CD4-positive, alpha-beta T cell (primary cell): Measurements from ENCODE around the gene CACNA2D1. TPM values are rescaled to one million over a fixed set of nuclear protein-coding genes. Genes with fewer than 3 reads are reported as not detected.

Experiments
- ATAC-seq: fragments of 200-7000 bp; cut with Tn5 transposase; one replicate; pipeline ENCODE4 v1.10.0; 2022; ENCODE audit warnings: mild to moderate bottlenecking; ENCODE audit not compliant: poor library complexity
- CTCF ChIA-PET: fragments of 350-600 bp; sonication (Branson Sonifier 250); formaldehyde crosslinking; loops from one replicate; lab custom pipeline; 2021; ENCODE audit warnings: antibody characterized with exemption, inconsistent platforms; lab: Charles Lee
- POLR2A ChIA-PET: fragments of 350-600 bp; sonication (Branson Sonifier 250); formaldehyde crosslinking; loops from one replicate; lab custom pipeline; 2021; ENCODE audit warnings: antibody characterized with exemption, inconsistent platforms; lab: Charles Lee
- DNase-seq, 14 experiments: peaks; one replicate each; pipeline ENCODE4 v3.0.0-alpha.2; 2013 to 2020; ENCODE audit warnings: mixed read lengths in 2 of 14
- H3K27ac ChIP-seq, 2 donors: one replicate each; pipeline versions ENCODE4 v1.5.1 to v1.7.0; 2013; ENCODE audit warnings: low read length in 2 of 2, low read depth in 1 of 2, mild to moderate bottlenecking in 1 of 2
- H3K27me3 ChIP-seq, 2 experiments: 1 replicate in 1 of 2; 2 replicates in 1 of 2; pipeline versions ENCODE4 v1.6.1 to v1.7.0; 2013; ENCODE audit warnings: low read length in 2 of 2, control low read depth in 1 of 2, mild to moderate bottlenecking in 1 of 2, moderate library complexity in 1 of 2; ENCODE audit not compliant: insufficient read depth in 2 of 2, control insufficient read depth in 1 of 2
- H3K36me3 ChIP-seq: one replicate; pipeline ENCODE4 v1.6.1; 2013; ENCODE audit warnings: low read length, control low read depth; ENCODE audit not compliant: insufficient read depth
- H3K4me1 ChIP-seq: one replicate; pipeline ENCODE4 v1.6.1; 2013; ENCODE audit warnings: low read length, control low read depth; ENCODE audit not compliant: insufficient read depth
- H3K4me3 ChIP-seq: one replicate; pipeline ENCODE4 v1.5.1; 2013; ENCODE audit warnings: mild to moderate bottlenecking, low read length, moderate library complexity
- H3K9me3 ChIP-seq, 2 experiments: 1 replicate in 1 of 2; 2 replicates in 1 of 2; pipeline versions ENCODE4 v1.6.1 to v1.7.0; 2013; ENCODE audit warnings: low read length in 2 of 2, mild to moderate bottlenecking in 2 of 2, control low read depth in 1 of 2, moderate library complexity in 1 of 2; ENCODE audit not compliant: control insufficient read depth in 1 of 2, insufficient read depth in 1 of 2
- H3K27ac Mint-ChIP-seq: one replicate; pipeline ENCODE4 v1.8.0; 2020; ENCODE audit warnings: mixed read lengths
- H3K27me3 Mint-ChIP-seq: one replicate; pipeline ENCODE4 v1.8.0; 2021; ENCODE audit warnings: mixed read lengths
- H3K36me3 Mint-ChIP-seq: one replicate; pipeline ENCODE4 v1.8.0; 2021; ENCODE audit warnings: low read depth, mixed read lengths
- H3K4me1 Mint-ChIP-seq: one replicate; pipeline ENCODE4 v1.8.0; 2021; ENCODE audit warnings: low read depth, mixed read lengths
- H3K4me3 Mint-ChIP-seq: one replicate; pipeline ENCODE4 v1.8.0; 2020; ENCODE audit warnings: mild to moderate bottlenecking, mixed read lengths
- H3K9me3 Mint-ChIP-seq: one replicate; pipeline ENCODE4 v1.8.0; 2020; ENCODE audit warnings: mixed read lengths
- intact Hi-C, 2 experiments: fragments of 100-400 bp; cut with DNase I in 1 of 2; cut with micrococcal nuclease in 1 of 2; formaldehyde crosslinking; loops; one replicate each; pipeline versions ENCODE4 v1.15.1 to v1.9.0; 2023 to 2025; cut with DNase I, micrococcal nuclease
- total RNA-seq, 174 experiments: library from RNA in 2 of 174; stranded (reverse) in 2 of 174; gene quantifications; one replicate each; pipeline ENCODE4 v1.2.3 and lab custom pipeline; 2021 to 2026
- TF ChIP-seq, protein P1 (sequence below): fragments of 200-600 bp; IDR thresholded peaks from one replicate; pipeline ENCODE4 v1.8.0; 2022; ENCODE audit warnings: antibody characterized with exemption, mild to moderate bottlenecking

The CACNA2D1 gene
- total RNA-seq, 2 experiments from 2014 or later: not detected

DNA sequence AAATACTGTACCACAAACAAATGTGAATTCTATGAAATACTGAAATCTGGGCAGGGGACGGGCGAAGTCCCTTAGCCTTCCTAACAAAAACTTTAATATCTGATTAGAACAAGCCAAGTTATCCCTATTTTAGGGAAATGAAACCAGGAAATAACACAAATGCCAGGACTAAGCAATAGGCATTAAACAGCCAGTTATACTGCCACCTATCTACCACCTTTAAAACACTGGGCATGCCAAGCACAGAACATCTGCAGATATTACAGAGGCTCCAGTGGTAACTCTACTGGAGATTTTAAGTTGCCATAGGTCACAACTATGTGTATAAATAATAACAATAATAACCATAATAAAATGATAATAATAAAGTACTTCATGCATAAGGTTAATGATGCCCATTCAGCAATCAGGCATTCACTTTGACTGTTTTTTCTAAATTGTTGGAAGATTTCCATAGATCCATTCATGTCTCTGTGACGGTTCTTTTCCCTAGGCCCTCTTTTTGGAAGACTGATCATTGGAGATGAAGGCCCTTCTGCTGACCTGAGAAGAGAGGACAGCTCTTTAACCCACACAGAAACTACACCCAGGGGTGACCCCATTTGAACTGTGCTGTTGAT, 195.7 kb downstream of the CACNA2D1 start:
- no peak for DNase-seq
- no peaks in the 10 kb centered on the region for H3K36me3 ChIP-seq
- ATAC-seq: no peak
- no peaks in the 10 kb centered on the region for H3K4me1 ChIP-seq
- POLR2A ChIA-PET: no interaction called here
- Mint-ChIP-seq H3K4me3 (no peak overlapping the region), H3K27me3 (no peaks in the 10 kb centered on the region), H3K27ac (no peak overlapping the region), H3K4me1 (no peaks in the 10 kb centered on the region), H3K36me3 (no peaks in the 10 kb centered on the region), H3K9me3 (no peaks in the 10 kb centered on the region)
- CTCF ChIA-PET: no interaction called here
- no peak overlapping the region for H3K4me3 ChIP-seq
- intact Hi-C loops: no loop called here
- no peaks in the 10 kb centered on the region for H3K27me3 ChIP-seq
- TF ChIP-seq, protein P1, sequence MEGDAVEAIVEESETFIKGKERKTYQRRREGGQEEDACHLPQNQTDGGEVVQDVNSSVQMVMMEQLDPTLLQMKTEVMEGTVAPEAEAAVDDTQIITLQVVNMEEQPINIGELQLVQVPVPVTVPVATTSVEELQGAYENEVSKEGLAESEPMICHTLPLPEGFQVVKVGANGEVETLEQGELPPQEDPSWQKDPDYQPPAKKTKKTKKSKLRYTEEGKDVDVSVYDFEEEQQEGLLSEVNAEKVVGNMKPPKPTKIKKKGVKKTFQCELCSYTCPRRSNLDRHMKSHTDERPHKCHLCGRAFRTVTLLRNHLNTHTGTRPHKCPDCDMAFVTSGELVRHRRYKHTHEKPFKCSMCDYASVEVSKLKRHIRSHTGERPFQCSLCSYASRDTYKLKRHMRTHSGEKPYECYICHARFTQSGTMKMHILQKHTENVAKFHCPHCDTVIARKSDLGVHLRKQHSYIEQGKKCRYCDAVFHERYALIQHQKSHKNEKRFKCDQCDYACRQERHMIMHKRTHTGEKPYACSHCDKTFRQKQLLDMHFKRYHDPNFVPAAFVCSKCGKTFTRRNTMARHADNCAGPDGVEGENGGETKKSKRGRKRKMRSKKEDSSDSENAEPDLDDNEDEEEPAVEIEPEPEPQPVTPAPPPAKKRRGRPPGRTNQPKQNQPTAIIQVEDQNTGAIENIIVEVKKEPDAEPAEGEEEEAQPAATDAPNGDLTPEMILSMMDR: no peak
- no peaks in the 10 kb centered on the region for H3K9me3 ChIP-seq
- no peak overlapping the region for H3K27ac ChIP-seq

DNA sequence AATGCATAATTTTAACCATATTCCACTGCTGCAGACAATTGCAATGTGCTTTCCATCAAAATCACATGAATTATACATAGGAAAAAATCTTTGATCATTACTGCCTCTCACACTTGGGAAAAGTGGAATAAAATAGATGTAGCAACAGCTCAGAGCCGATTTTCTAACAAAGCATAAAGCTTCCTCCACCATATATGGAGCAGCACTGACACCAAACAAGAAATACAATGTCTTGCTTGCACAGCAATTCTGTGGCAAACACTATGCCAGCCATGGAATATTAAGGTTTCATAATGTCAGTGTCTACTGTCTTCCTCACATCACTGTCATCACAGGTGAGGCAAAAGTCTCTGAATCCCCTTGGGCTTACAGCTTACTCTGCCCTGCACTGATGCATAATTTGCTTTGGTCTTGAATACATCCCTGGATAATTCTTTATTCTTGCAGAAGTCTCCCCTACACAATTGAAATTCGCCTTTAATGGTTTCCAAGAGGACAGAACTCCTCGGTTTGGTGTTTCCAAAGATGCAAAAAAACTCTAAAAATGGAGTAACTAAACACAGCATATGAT, 198.5 kb downstream of the CACNA2D1 start:
- TF ChIP-seq, protein P1: no peak
- H3K4me3 ChIP-seq: no peak overlapping the region
- H3K4me3 Mint-ChIP-seq: no peak overlapping the region
- no peaks in the 10 kb centered on the region for H3K36me3 Mint-ChIP-seq
- no peaks in the 10 kb centered on the region for H3K9me3 Mint-ChIP-seq
- no peak overlapping the region for H3K27ac Mint-ChIP-seq
- no peaks in the 10 kb centered on the region for H3K4me1 ChIP-seq
- H3K4me1 Mint-ChIP-seq: no peaks in the 10 kb centered on the region
- DNase-seq (no peak), ATAC-seq (no peak)
- CTCF ChIA-PET: no interaction called here
- no peaks in the 10 kb centered on the region for H3K36me3 ChIP-seq
- intact Hi-C loops: no loop called here
- no peaks in the 10 kb centered on the region for H3K27me3 Mint-ChIP-seq
- POLR2A ChIA-PET: no interaction called here
- no peaks in the 10 kb centered on the region for H3K27me3 ChIP-seq
- H3K9me3 ChIP-seq: no peaks in the 10 kb centered on the region
- no peak overlapping the region for H3K27ac ChIP-seq

DNA sequence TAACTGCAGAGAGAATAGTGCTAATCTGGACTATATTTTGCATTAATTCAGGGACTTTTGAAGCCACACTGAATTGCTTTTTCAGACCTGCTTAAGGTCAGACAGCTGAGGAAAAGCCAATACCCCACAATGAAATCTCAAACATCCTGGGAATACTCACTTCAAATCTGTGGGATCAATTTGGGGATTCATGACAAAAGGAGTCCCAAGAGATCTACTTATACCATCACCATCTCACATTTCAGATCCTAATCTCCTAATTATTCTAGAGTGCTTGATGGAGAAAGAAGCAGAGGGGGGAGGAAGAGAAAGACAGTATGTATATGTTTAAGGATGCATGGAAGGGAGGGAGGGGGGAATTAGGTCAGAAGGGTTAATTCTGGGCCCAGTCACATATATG, 202.2 kb downstream of the CACNA2D1 start:
- ATAC-seq (no peak), DNase-seq (no peak)
- no peaks in the 10 kb centered on the region for H3K36me3 Mint-ChIP-seq
- no peaks in the 10 kb centered on the region for H3K27me3 Mint-ChIP-seq
- Histone ChIP-seq H3K27ac (no peak overlapping the region), H3K27me3 (no peaks in the 10 kb centered on the region), H3K36me3 (no peaks in the 10 kb centered on the region), H3K4me3 (no peak overlapping the region), H3K4me1 (no peaks in the 10 kb centered on the region), H3K9me3 (no peaks in the 10 kb centered on the region)
- H3K27ac Mint-ChIP-seq: no peak overlapping the region
- intact Hi-C loops: no loop called here
- no peaks in the 10 kb centered on the region for H3K4me1 Mint-ChIP-seq
- no peak overlapping the region for H3K4me3 Mint-ChIP-seq
- no peaks in the 10 kb centered on the region for H3K9me3 Mint-ChIP-seq
- POLR2A ChIA-PET: no interaction called here
- CTCF ChIA-PET: no interaction called here
- TF ChIP-seq, protein P1: no peak
